Measurements from ENCODE around the gene TPK1. TPM values are rescaled to one million over a fixed set of nuclear protein-coding genes. Genes with fewer than 3 reads are reported as not detected.

TPK1 gene
- total RNA-seq, 6 experiments from 2014 or later = 3.1 to 6.7 (median 4.3) TPM

- H3K4me3 ChIP-seq = no peak overlapping the region
- H3K27ac ChIP-seq = no peak overlapping the region
- no peak for ATAC-seq
- H3K27me3 ChIP-seq = no peaks in the 10 kb centered on the region
- 74% methylated on average over 4 of the region's 4 CpGs for WGBS (ENCODE audit: insufficient coverage, low coverage, low lambda C conversion rate, missing lambda C conversion rate)
- intact Hi-C loops (cut with DNase I) = no loop called here
- no peaks in the 10 kb centered on the region for H3K4me1 ChIP-seq
- DNase-seq = no peak
- H3K36me3 ChIP-seq = no peaks in the 10 kb centered on the region
- H3K9me3 ChIP-seq = no peaks in the 10 kb centered on the region
- no peak for TF ChIP-seq CTCF (IDR thresholded peaks at IDR 0.05)
- no peak for TF ChIP-seq POLR2A (IDR thresholded peaks at IDR 0.05)
These were observed 270.3 kb downstream of the TPK1 start for GRCh38 chr7:144565586-144565985.

GRCh38 chr7:144549861-144550260, 286.0 kb downstream of the TPK1 start:
- no peak overlapping the region for H3K27ac ChIP-seq
- no peak for DNase-seq
- H3K4me1 ChIP-seq = no peaks in the 10 kb centered on the region
- no peak for ATAC-seq
- intact Hi-C loops (cut with DNase I) = no loop called here
- no peaks in the 10 kb centered on the region for H3K36me3 ChIP-seq
- TF ChIP-seq CTCF (IDR thresholded peaks at IDR 0.05) = no peak
- no peak for TF ChIP-seq POLR2A (IDR thresholded peaks at IDR 0.05)
- H3K9me3 ChIP-seq = no peaks in the 10 kb centered on the region
- WGBS (ENCODE audit: insufficient coverage, low coverage, low lambda C conversion rate, missing lambda C conversion rate) = 72% methylated on average over 7 of the region's 7 CpGs
- no peak overlapping the region for H3K4me3 ChIP-seq
- no peaks in the 10 kb centered on the region for H3K27me3 ChIP-seq

- Histone ChIP-seq H3K4me1 (no peaks in the 10 kb centered on the region), H3K27me3 (no peaks in the 10 kb centered on the region), H3K4me3 (no peak overlapping the region), H3K36me3 (no peaks in the 10 kb centered on the region), H3K9me3 (no peaks in the 10 kb centered on the region), H3K27ac (no peak overlapping the region)
- DNase-seq (no peak), ATAC-seq (no peak)
- intact Hi-C loops (cut with DNase I) = no loop called here
- TF ChIP-seq POLR2A (IDR thresholded peaks at IDR 0.05) (no peak), CTCF (IDR thresholded peaks at IDR 0.05) (no peak)
- 94% methylated on average over 3 of the region's 3 CpGs for WGBS (ENCODE audit: insufficient coverage, low coverage, low lambda C conversion rate, missing lambda C conversion rate)
These were observed 287.3 kb downstream of the TPK1 start for GRCh38 chr7:144548556-144548955.

- DNase-seq = no peak
- Histone ChIP-seq H3K4me3 (no peak overlapping the region), H3K9me3 (no peaks in the 10 kb centered on the region), H3K36me3 (no peaks in the 10 kb centered on the region), H3K4me1 (no peaks in the 10 kb centered on the region), H3K27me3 (no peaks in the 10 kb centered on the region), H3K27ac (no peak overlapping the region)
- 80% methylated on average over 1 of the region's 1 CpG for WGBS (ENCODE audit: insufficient coverage, low coverage, low lambda C conversion rate, missing lambda C conversion rate)
- no peak for ATAC-seq
- intact Hi-C loops (cut with DNase I) = no loop called here
- TF ChIP-seq POLR2A (IDR thresholded peaks at IDR 0.05) (no peak), CTCF (IDR thresholded peaks at IDR 0.05) (no peak)
These were observed 288.0 kb downstream of the TPK1 start for GRCh38 chr7:144547888-144548287.

- intact Hi-C loops (cut with DNase I) = no loop called here
- WGBS (ENCODE audit: insufficient coverage, low coverage, low lambda C conversion rate, missing lambda C conversion rate) = 73% methylated on average over 2 of the region's 2 CpGs
These were observed 289.1 kb downstream of the TPK1 start for GRCh38 chr7:144546782-144547181.

More at GRCh38 chr7:144546782-144547181, 289.1 kb downstream of the TPK1 start:
- no peak overlapping the region for H3K27ac ChIP-seq
- no peaks in the 10 kb centered on the region for H3K27me3 ChIP-seq
- no peaks in the 10 kb centered on the region for H3K4me1 ChIP-seq
- ATAC-seq = no peak
- no peaks in the 10 kb centered on the region for H3K9me3 ChIP-seq
- no peak for DNase-seq
- no peak for TF ChIP-seq CTCF (IDR thresholded peaks at IDR 0.05)
- no peak for TF ChIP-seq POLR2A (IDR thresholded peaks at IDR 0.05)
- no peak overlapping the region for H3K4me3 ChIP-seq
- H3K36me3 ChIP-seq = no peaks in the 10 kb centered on the region

All from right lobe of liver (tissue), 6 donors.